ENCODE measurements around the gene ZNF407. TPM values are rescaled to one million over a fixed set of nuclear protein-coding genes. Genes with fewer than 3 reads are reported as not detected.

ZNF407 gene
- total and polyA plus RNA-seq, 2 of the 13 experiments (the other 11 are each of a cell fraction or from before 2014, with no cell fraction given), result 2.3 to 8.7 TPM

- TF ChIP-seq HIC2 (CRISPR knock-in tag; IDR thresholded peaks at IDR 0.05; ENCODE audit: low read depth), result no peak
- no peak for TF ChIP-seq MTF2 (CRISPR knock-in tag; IDR thresholded peaks at IDR 0.05; ENCODE audit: borderline replicate concordance)
- no peak for TF ChIP-seq ATRX (CRISPR knock-in tag; IDR thresholded peaks at IDR 0.05; ENCODE audit: borderline replicate concordance)
- no peak for TF ChIP-seq ONECUT2 (CRISPR knock-in tag; IDR thresholded peaks at IDR 0.05)
- no peak for TF ChIP-seq DRAP1 (CRISPR knock-in tag; IDR thresholded peaks at IDR 0.05)
- no peak for TF ChIP-seq BORCS8-MEF2B (CRISPR knock-in tag; IDR thresholded peaks at IDR 0.05)
- no peak for TF ChIP-seq RARG (CRISPR knock-in tag; IDR thresholded peaks at IDR 0.05; ENCODE audit: low read depth)
- TF ChIP-seq SRSF4 (IDR thresholded peaks at IDR 0.05; ENCODE audit: low read depth, low read length, poor library complexity, severe bottlenecking), result no peak
- TF ChIP-seq DPF2 (CRISPR knock-in tag; IDR thresholded peaks at IDR 0.05; ENCODE audit: borderline replicate concordance, low read depth), result no peak
Measured at GRCh38 chr18:74806700-74807416, 209.2 kb downstream of the ZNF407 start (continued).

- BruUV-seq (replicated peaks), result no TSS peak
- POLR2A ChIA-PET, result no interaction called here
- Histone ChIP-seq H3K4me1 (ENCODE audit: insufficient read depth, low read length) (no peaks in the 10 kb centered on the region), H2AFZ (ENCODE audit: low read length) (no peak overlapping the region), H3K9me3 (ENCODE audit: low read length) (no peaks in the 10 kb centered on the region), H3K36me3 (replicated peaks in 1 of 2; ENCODE audit: control insufficient read depth in 1 of 2, insufficient read depth in 2 of 2, low read length in 2 of 2) (no peaks in the 10 kb centered on the region), H3K4me3 (replicated peaks in 1 of 3; ENCODE audit: insufficient read depth in 1 of 3, low read depth in 2 of 3, low read length in 3 of 3) (no peak overlapping the region), H4K20me1 (ENCODE audit: insufficient read depth, low read length) (no peaks in the 10 kb centered on the region), H3K4me2 (ENCODE audit: low read depth, low read length) (no peak overlapping the region), H3K27ac (ENCODE audit: extremely low read length, insufficient read depth, low read length) (no peak overlapping the region), H3K27me3 (ENCODE audit: control insufficient read depth in 1 of 2, insufficient read depth in 2 of 2, low read length in 2 of 2) (no peaks in the 10 kb centered on the region), H3K9ac (ENCODE audit: insufficient read depth, low read depth, low read length) (no peak overlapping the region), H3K79me2 (ENCODE audit: insufficient read depth, low read length) (no peaks in the 10 kb centered on the region)
- 98% methylated on average over 2 of the region's 2 CpGs for WGBS (ENCODE audit: low lambda C conversion rate)
- DNase-seq (ENCODE audit: low spot score) (no peak), ATAC-seq (no peak), FAIRE-seq (no peak)
- intact Hi-C loops (cut with micrococcal nuclease; ENCODE audit: unreplicated experiment) (no loop called here), in situ Hi-C loops (cut with HindIII; ENCODE audit: extremely low pct_ligation_motif_present, low pct_unique_long_range_greater_than_20kb) (no loop called here)
- CTCF ChIA-PET (ENCODE audit: low intra/inter-chr PET ratio, low total read pairs), result no interaction called here
- TF ChIP-seq ZNF430 (CRISPR knock-in tag; IDR thresholded peaks at IDR 0.05) (no peak), ZNF607 (CRISPR knock-in tag; IDR thresholded peaks at IDR 0.05; ENCODE audit: borderline replicate concordance) (no peak), ZNF317 (CRISPR knock-in tag; IDR thresholded peaks at IDR 0.05) (no peak), E2F1 (CRISPR knock-in tag; IDR thresholded peaks at IDR 0.05) (no peak), THAP7 (CRISPR knock-in tag; IDR thresholded peaks at IDR 0.05) (no peak), ZNF672 (CRISPR knock-in tag; IDR thresholded peaks at IDR 0.05) (no peak), GATAD2A (CRISPR knock-in tag; IDR thresholded peaks at IDR 0.05) (no peak), CENPX (CRISPR knock-in tag; IDR thresholded peaks at IDR 0.05) (no peak)
Measured at GRCh38 chr18:74817576-74817975, 219.9 kb downstream of the ZNF407 start.
